Pancreas (tissue), 10 donors: ENCODE results near the gene UQCC3. TPM values are rescaled to one million over a fixed set of nuclear protein-coding genes. Genes with fewer than 3 reads are reported as not detected.
A peak's percentile ranks its signal among the peaks of the same experiment; 100 is the strongest.

Source experiments
- ATAC-seq, 4 donors: fragments of 200-7000 bp; cut with Tn5 transposase; one replicate each; pipeline versions ENCODE4 v1.8.0 to v1.9.1; 2020; ENCODE audit warnings: mild to moderate bottlenecking in 4 of 4, moderate library complexity in 4 of 4
- DNase-seq, 6 donors: peaks; one replicate each; pipeline ENCODE4 v3.0.0-alpha.2; 2020
- FAIRE-seq: peaks from 2 replicates; lab custom pipeline; 2012; peaks lifted over from hg19 to GRCh38; lab: Jason Lieb, UNC
- H3K27ac ChIP-seq, 4 donors: fragments of 200-600 bp; sonication (generic); 1 replicate in 3 of 4; 2 replicates in 1 of 4; pipeline versions ENCODE4 v1.5.0 to v1.8.0; 2020
- H3K27me3 ChIP-seq, 4 donors: fragments of 200-600 bp; one replicate each; pipeline ENCODE4 v1.8.0; 2021
- H3K36me3 ChIP-seq, 3 donors: fragments of 200-600 bp; sonication (generic) in 1 of 3; one replicate each; pipeline versions ENCODE4 v1.5.0 to v1.8.0; 2020 to 2021
- H3K4me1 ChIP-seq, 3 donors: fragments of 200-600 bp; one replicate each; pipeline ENCODE4 v1.8.0; 2021
- H3K4me3 ChIP-seq, 4 donors: fragments of 200-600 bp; sonication (generic) in 2 of 4; one replicate each; pipeline versions ENCODE4 v1.5.0 to v1.8.0; 2020 to 2021
- H3K9me3 ChIP-seq, 4 donors: fragments of 200-600 bp; one replicate each; pipeline ENCODE4 v1.8.0; 2021
- WGBS, 2 donors: extraction: QIAGEN DNeasy Blood & Tissue Kit; methylation state at CpG; one replicate each; pipeline ENCODE4 v1.1.7; 2013; 5-methylcytosine and 5-hydroxymethylcytosine counted together
- intact Hi-C, 3 donors: fragments of 100-400 bp; cut with DNase I; formaldehyde crosslinking; loops; one replicate each; pipeline versions ENCODE4 v1.11.1 to v1.14.2; 2022
- polyA plus RNA-seq, 2 donors: library from polyadenylated mRNA; stranded (reverse); fragments of 200-250 nt; gene quantifications; one replicate each; pipeline ENCODE4 v1.2.3, GENCODE V29; 2013
- total RNA-seq, 6 donors: library from RNA; stranded (reverse); fragmentation: NEBNext Ultra II Directional in 4 of 6; extraction: Animal tissue kit (Norgen Biotek cat#: 25700) in 4 of 6; gene quantifications; one replicate each; pipeline versions ENCODE4 v1.2.1 to v1.2.4, GENCODE V29; 2021 to 2023
- TF ChIP-seq, protein P1 (sequence below), 4 donors: fragments of 200-600 bp; sonication (generic) in 3 of 4; IDR thresholded peaks; one replicate each; pipeline versions ENCODE4 v1.5.0 to v1.8.0; 2021; ENCODE audit warnings: antibody characterized with exemption in 4 of 4
- donor health status: healthy with polysubstance abuse.
- donor health status: DM: no; HTN: no; CAD: no; lungs with moderate emphysema.
- donor health status: DM: no; HTN: no; CAD: no.
- donor health status: control.
- donor health status: control.
- donor health status: Bipolar disorder and iron deficiency.
- donor health status: DM: yes; HTN: yes; CAD: no.
- donor health status: DM: no; HTN: no; CAD: no.
- donor health status: DM: no; HTN: no; CAD: no.
- donor health status: DM: yes; HTN: yes; CAD: no.

Gene UQCC3
- total and polyA plus RNA-seq, 8 donors = 3.2 to 17.3 (median 4.1) TPM

DNA sequence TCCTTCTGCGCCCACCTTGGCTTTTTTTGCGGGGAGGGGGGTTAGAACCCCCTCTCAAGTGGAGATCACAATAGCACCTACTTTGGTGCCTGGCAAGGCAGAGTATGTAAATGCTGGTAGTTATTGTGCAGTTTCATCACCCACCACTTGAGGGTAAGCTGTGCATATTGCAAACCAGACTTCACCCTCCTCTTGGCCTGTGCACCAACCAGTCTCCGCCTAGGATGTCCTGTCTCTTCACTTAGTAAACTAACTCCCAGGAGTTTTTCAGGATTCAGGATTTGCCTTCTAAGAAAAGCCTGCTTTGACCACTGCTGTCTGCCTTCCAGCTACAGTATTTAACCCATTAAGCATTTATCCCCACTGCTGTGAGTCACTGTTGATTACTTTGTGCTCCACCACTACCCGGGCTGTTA lies 9.4 kb downstream of the UQCC3 start:
- ATAC-seq = peak; percentile 46 to 85 (median 80)
- no peak for FAIRE-seq
- WGBS, 2 donors = 26 to 33% methylated on average over 4 of the region's 4 CpGs
- intact Hi-C loops = no loop called here
- Histone ChIP-seq H3K4me1 (peaks cover 0 to 13% (median 12%) of the 10 kb centered on the region in 3 donors), H3K36me3 (peaks cover 0 to 4% (median 0%) of the 10 kb centered on the region in 3 donors), H3K27ac (no peak overlapping the region), H3K4me3 (no peak overlapping the region), H3K27me3 (no peaks in the 10 kb centered on the region), H3K9me3 (no peaks in the 10 kb centered on the region)
- TF ChIP-seq, protein P1, sequence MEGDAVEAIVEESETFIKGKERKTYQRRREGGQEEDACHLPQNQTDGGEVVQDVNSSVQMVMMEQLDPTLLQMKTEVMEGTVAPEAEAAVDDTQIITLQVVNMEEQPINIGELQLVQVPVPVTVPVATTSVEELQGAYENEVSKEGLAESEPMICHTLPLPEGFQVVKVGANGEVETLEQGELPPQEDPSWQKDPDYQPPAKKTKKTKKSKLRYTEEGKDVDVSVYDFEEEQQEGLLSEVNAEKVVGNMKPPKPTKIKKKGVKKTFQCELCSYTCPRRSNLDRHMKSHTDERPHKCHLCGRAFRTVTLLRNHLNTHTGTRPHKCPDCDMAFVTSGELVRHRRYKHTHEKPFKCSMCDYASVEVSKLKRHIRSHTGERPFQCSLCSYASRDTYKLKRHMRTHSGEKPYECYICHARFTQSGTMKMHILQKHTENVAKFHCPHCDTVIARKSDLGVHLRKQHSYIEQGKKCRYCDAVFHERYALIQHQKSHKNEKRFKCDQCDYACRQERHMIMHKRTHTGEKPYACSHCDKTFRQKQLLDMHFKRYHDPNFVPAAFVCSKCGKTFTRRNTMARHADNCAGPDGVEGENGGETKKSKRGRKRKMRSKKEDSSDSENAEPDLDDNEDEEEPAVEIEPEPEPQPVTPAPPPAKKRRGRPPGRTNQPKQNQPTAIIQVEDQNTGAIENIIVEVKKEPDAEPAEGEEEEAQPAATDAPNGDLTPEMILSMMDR (IDR thresholded peaks at IDR 0.05) = peak in 3 of 4 donors; percentile 9 to 35 (median 17)
- DNase-seq = peak in 2 of 6 donors; percentile 49 to 50

DNA sequence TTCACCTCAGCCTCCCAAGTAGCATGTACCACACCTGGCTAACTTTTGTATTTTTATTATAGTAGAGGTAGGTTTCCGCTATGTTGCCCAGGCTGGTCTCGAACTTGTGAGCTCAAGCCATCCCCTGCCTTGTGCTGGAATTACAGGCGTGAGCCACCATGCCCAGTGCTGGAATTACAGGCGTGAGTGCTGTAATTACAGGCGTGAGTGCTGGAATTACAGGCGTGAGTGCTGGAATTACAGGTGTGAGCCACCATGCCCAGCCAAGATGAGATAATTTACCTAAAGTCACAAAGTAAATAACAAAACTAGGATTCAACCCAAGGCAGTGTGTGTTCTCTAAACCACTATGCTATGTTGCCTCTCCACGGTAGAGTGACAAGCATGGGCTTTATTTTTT lies 11.0 kb downstream of the UQCC3 start:
- Histone ChIP-seq H3K4me3 (no peak overlapping the region), H3K36me3 (no peaks in the 10 kb centered on the region), H3K27me3 (no peaks in the 10 kb centered on the region), H3K9me3 (no peaks in the 10 kb centered on the region), H3K27ac (no peak overlapping the region), H3K4me1 (peaks cover 0 to 9% (median 8%) of the 10 kb centered on the region in 3 donors)
- intact Hi-C loops = no loop called here
- 52 to 53% methylated on average over 7 of the region's 7 CpGs for WGBS, 2 donors
- TF ChIP-seq, protein P1 (IDR thresholded peaks at IDR 0.05) = no peak
- ATAC-seq = peak in 3 of 4 donors; percentile 7 to 55 (median 39)
- FAIRE-seq = no peak
- DNase-seq = peak in 1 of 6 donors; percentile 56

DNA sequence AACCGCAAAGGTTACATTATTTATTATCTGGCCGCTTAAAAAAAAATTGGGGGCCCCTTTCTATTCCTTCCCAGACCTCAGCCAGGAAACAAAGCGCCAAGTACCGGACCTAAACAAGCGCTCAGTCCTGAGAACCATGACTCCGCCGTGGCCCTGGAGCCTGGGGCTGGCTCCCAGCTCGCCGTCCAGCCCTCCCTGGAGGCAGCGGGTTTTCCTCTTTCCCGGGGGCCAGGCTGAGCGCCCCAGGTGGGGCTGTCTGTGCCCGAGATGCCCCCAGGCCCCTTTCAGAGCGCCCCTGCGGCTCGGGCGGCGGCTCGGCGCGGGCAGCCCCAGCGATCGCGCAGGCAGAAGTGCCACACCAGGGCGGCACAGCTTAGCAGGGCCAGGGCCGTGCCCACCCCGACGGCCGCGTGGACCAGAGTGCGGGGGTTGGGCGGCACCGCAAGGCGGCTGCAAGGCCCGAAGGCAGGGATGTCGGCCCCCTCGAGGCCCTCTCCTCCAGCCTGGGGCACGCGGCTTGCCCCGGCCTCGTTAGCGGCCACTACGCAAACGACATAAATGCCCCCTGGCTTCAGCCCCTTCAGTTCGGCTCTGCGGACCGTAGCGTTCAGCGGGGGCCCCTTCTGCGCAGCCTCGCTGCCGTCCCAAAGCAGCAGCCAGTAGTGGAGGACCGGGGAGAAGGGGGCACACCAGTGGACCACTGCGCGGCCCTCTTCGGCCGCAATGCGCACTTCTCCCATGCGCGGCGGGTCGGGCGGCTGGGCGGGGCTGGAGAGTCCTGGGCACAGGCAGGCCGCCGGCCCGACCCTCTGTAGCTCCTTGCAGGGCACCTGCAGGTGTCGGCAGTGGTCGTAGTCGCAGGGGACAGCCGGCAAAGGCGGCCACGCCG lies 16.3 kb downstream of the UQCC3 start:
- intact Hi-C loops = no loop called here
- Histone ChIP-seq H3K27me3 (no peaks in the 10 kb centered on the region), H3K36me3 (peaks cover 0 to 13% (median 0%) of the 10 kb centered on the region in 3 donors), H3K4me3 (peak overlapping the region in 1 of 4 donors; percentile 18), H3K27ac (no peak overlapping the region), H3K4me1 (no peaks in the 10 kb centered on the region), H3K9me3 (no peaks in the 10 kb centered on the region)
- ATAC-seq = peak in 2 of 4 donors; percentile 23 to 28
- 45 to 46% methylated on average over 74 of the region's 74 CpGs for WGBS, 2 donors
- DNase-seq = no peak
- no peak for FAIRE-seq
- TF ChIP-seq, protein P1 (IDR thresholded peaks at IDR 0.05) = no peak

DNA sequence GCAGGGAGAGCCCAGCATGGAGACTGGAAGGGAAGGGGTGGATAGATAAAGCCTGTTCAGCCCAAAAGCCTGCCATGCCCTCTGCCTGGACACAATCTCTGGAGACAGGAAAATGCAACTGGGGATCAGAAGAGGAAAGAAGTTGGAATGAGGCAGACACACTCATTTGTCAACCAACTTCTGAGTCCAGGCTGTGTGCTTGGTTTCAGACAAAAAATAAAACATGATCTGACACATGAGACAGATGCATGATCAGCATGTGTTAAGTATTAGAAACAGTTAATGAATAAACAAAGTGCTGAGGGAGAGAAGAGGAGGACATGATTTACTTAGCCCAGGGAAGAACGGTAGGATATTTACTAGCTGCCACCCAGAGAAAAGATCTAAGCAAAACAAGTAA lies 17.0 kb downstream of the UQCC3 start:
- TF ChIP-seq, protein P1 (IDR thresholded peaks at IDR 0.05) = no peak
- Histone ChIP-seq H3K36me3 (peaks cover 0 to 18% (median 0%) of the 10 kb centered on the region in 3 donors), H3K27me3 (no peaks in the 10 kb centered on the region), H3K27ac (no peak overlapping the region), H3K4me1 (no peaks in the 10 kb centered on the region), H3K4me3 (no peak overlapping the region), H3K9me3 (no peaks in the 10 kb centered on the region)
- no peak for FAIRE-seq
- intact Hi-C loops = no loop called here
- DNase-seq = no peak
- 11 to 19% methylated on average over 1 of the region's 1 CpG for WGBS, 2 donors
- no peak for ATAC-seq
